ENCODE results near the gene ARL2.
"Not testable (repeated sequence)": the region's sequence is repeated elsewhere in the genome, so short reads cannot be mapped to it uniquely, and the experiment has no call there.

ARL2 gene

DNA sequence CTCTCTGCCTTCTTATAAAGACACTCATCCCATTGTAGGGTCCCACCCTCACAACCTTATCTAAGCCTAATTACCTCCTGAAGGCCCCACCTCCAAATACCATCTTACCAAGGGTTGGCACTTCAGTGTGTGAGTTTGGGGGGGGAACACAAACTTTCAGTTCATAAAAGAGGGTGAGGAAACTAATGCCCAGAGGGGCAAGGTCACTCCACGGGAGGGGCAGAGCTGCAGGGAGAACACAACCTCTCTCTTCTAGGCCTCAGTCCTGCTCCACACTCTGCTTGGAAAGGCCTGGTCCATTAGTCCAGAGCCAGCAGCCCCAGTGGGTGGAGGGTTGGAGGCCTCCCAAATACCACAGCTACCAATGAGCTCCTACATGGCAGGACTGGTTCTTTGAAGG is 14.5 kb upstream of the ARL2 start:
- Histone ChIP-seq H3K27ac (ENCODE audit: low read depth, low read length) (no peak overlapping the region), H3K4me2 (ENCODE audit: low read length) (no peak overlapping the region), H3K27me3 (ENCODE audit: control insufficient read depth, low read length) (no peaks in the 10 kb centered on the region), H4K20me1 (ENCODE audit: control insufficient read depth, insufficient read depth, low read depth, low read length) (no peaks in the 10 kb centered on the region), H3K79me2 (ENCODE audit: control insufficient read depth, low read length) (no peaks in the 10 kb centered on the region), H3K4me3 (ENCODE audit: low read length) (no peak overlapping the region), H3K9me2 (replicated peaks; ENCODE audit: control insufficient read depth, low read length) (no peaks in the 10 kb centered on the region), H3K4me1 (ENCODE audit: control insufficient read depth, low read length) (peaks cover 28% of the 10 kb centered on the region), H3K36me3 (ENCODE audit: control insufficient read depth, low read length) (no peaks in the 10 kb centered on the region), H3F3A (ENCODE audit: control insufficient read depth, insufficient read depth) (no peaks in the 10 kb centered on the region), H3K9me3 (ENCODE audit: control insufficient read depth, insufficient read depth, low read length) (no peaks in the 10 kb centered on the region)
- no peak for TF ChIP-seq EZH2phosphoT487 (IDR thresholded peaks at IDR 0.05; ENCODE audit: borderline replicate concordance, low read length)
- TF ChIP-seq, protein P1, sequence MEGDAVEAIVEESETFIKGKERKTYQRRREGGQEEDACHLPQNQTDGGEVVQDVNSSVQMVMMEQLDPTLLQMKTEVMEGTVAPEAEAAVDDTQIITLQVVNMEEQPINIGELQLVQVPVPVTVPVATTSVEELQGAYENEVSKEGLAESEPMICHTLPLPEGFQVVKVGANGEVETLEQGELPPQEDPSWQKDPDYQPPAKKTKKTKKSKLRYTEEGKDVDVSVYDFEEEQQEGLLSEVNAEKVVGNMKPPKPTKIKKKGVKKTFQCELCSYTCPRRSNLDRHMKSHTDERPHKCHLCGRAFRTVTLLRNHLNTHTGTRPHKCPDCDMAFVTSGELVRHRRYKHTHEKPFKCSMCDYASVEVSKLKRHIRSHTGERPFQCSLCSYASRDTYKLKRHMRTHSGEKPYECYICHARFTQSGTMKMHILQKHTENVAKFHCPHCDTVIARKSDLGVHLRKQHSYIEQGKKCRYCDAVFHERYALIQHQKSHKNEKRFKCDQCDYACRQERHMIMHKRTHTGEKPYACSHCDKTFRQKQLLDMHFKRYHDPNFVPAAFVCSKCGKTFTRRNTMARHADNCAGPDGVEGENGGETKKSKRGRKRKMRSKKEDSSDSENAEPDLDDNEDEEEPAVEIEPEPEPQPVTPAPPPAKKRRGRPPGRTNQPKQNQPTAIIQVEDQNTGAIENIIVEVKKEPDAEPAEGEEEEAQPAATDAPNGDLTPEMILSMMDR (IDR thresholded peaks at IDR 0.05; ENCODE audit: low read depth, low read length, poor library complexity, severe bottlenecking), result no peak

DNA sequence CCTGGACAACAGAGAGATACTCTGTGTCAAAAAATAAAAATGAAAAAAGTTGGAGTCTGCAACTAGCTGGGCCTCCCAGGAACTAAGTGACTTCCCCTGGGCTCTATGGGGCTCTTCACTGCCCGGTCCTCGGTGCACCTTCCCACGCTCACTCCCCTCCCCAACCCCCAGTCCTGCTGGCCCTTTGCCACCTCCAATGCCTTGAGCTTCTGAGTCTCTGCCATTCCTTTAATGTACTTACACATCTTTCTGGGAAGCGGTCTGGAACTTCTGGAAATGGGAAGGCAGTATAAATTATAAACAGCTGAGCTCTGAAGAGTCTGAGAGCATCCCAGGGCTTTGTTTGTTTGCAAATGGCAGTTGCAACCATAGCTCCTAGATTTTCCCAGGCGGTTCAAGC is 11.3 kb upstream of the ARL2 start:
- no peaks in the 10 kb centered on the region for H3K27me3 ChIP-seq (ENCODE audit: control insufficient read depth, low read length)
- no peaks in the 10 kb centered on the region for H3K36me3 ChIP-seq (ENCODE audit: control insufficient read depth, low read length)
- no peaks in the 10 kb centered on the region for H3K79me2 ChIP-seq (ENCODE audit: control insufficient read depth, low read length)
- no peak for TF ChIP-seq EZH2phosphoT487 (IDR thresholded peaks at IDR 0.05; ENCODE audit: borderline replicate concordance, low read length)
- TF ChIP-seq, protein P1 (IDR thresholded peaks at IDR 0.05; ENCODE audit: low read depth, low read length, poor library complexity, severe bottlenecking), result no peak
- H3K9me2 ChIP-seq (replicated peaks; ENCODE audit: control insufficient read depth, low read length), result no peaks in the 10 kb centered on the region
- H3K9me3 ChIP-seq (ENCODE audit: control insufficient read depth, insufficient read depth, low read length), result no peaks in the 10 kb centered on the region
- no peak overlapping the region for H3K27ac ChIP-seq (ENCODE audit: low read depth, low read length)
- H4K20me1 ChIP-seq (ENCODE audit: control insufficient read depth, insufficient read depth, low read depth, low read length), result no peaks in the 10 kb centered on the region
- no peaks in the 10 kb centered on the region for H3F3A ChIP-seq (ENCODE audit: control insufficient read depth, insufficient read depth)
- peaks cover 13% of the 10 kb centered on the region for H3K4me1 ChIP-seq (ENCODE audit: control insufficient read depth, low read length)
- H3K4me3 ChIP-seq (ENCODE audit: low read length), result no peak overlapping the region
- H3K4me2 ChIP-seq (ENCODE audit: low read length), result no peak overlapping the region

- Histone ChIP-seq H3K79me2 (ENCODE audit: control insufficient read depth, low read length) (no peaks in the 10 kb centered on the region), H3K27ac (ENCODE audit: low read depth, low read length) (no peak overlapping the region), H3K4me2 (ENCODE audit: low read length) (no peak overlapping the region), H3F3A (ENCODE audit: control insufficient read depth, insufficient read depth) (no peaks in the 10 kb centered on the region), H3K4me3 (ENCODE audit: low read length) (no peak overlapping the region), H3K36me3 (ENCODE audit: control insufficient read depth, low read length) (no peaks in the 10 kb centered on the region), H4K20me1 (ENCODE audit: control insufficient read depth, insufficient read depth, low read depth, low read length) (no peaks in the 10 kb centered on the region), H3K9me2 (replicated peaks; ENCODE audit: control insufficient read depth, low read length) (no peaks in the 10 kb centered on the region), H3K27me3 (ENCODE audit: control insufficient read depth, low read length) (no peaks in the 10 kb centered on the region), H3K4me1 (ENCODE audit: control insufficient read depth, low read length) (peaks cover 10% of the 10 kb centered on the region), H3K9me3 (ENCODE audit: control insufficient read depth, insufficient read depth, low read length) (no peaks in the 10 kb centered on the region)
- TF ChIP-seq, protein P1 (IDR thresholded peaks at IDR 0.05; ENCODE audit: low read depth, low read length, poor library complexity, severe bottlenecking), result no peak
Measured at GRCh38 chr11:65003282-65003681, 10.7 kb upstream of the ARL2 start.

GRCh38 chr11:65003968-65004367 is 10.0 kb upstream of the ARL2 start:
- H3K27ac ChIP-seq (ENCODE audit: low read depth, low read length); H3K4me3 ChIP-seq (ENCODE audit: low read length); H3F3A ChIP-seq (ENCODE audit: control insufficient read depth, insufficient read depth); H4K20me1 ChIP-seq (ENCODE audit: control insufficient read depth, insufficient read depth, low read depth, low read length); H3K9me2 ChIP-seq (replicated peaks; ENCODE audit: control insufficient read depth, low read length); H3K9me3 ChIP-seq (ENCODE audit: control insufficient read depth, insufficient read depth, low read length); H3K79me2 ChIP-seq (ENCODE audit: control insufficient read depth, low read length); H3K36me3 ChIP-seq (ENCODE audit: control insufficient read depth, low read length); H3K27me3 ChIP-seq (ENCODE audit: control insufficient read depth, low read length); H3K4me1 ChIP-seq (ENCODE audit: control insufficient read depth, low read length); H3K4me2 ChIP-seq (ENCODE audit: low read length): not testable (repeated sequence)
